NCI-H187 treated with DMSO at 0.1 percent for 48 hours (cell line): Measurements from ENCODE around the gene VSIG2.

Source experiments
- DNase-seq: peaks from one replicate; lab custom pipeline; 2025; lab: John Stamatoyannopoulos, UW

The VSIG2 gene

DNA sequence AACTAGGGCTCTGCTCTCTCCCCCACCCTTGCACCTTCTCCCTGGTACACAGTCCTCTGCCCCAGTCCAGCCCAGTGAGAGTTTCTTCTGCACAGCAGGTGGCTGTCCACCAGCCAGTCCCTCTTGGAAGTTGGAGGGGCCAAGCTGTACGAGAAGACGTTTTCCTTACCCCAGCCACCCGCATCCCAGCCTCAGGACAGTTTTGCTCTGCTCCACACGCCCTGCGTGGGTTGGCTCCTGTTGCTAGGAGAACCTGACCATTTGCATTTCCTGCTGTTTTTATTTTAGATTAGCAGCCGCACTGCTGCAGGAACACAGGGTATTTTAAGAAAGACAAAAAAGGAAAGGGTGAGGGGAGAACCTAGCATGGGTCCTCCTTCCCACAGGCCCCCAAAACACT is 29.9 kb downstream of the VSIG2 start:
- no peak for DNase-seq

DNA sequence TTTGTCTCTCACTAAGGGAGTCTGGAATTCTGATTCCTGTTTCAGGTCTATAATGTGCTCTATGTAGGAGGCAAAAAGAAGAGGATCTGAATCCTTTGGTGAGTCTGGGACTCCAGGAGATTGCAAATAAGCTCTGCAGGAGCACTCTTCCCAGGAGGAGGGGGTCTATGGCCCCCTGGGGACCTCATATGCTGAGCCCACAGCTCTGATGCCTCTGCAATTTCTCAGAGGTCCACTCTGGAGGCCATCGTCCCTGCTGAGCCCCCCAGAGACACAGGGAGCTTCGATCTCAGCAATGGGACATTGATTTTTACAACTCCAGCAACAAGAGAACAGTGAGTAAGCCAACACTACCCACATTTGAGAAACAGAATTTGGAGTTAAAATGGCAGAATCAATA is 32.5 kb downstream of the VSIG2 start:
- no peak for DNase-seq

DNA sequence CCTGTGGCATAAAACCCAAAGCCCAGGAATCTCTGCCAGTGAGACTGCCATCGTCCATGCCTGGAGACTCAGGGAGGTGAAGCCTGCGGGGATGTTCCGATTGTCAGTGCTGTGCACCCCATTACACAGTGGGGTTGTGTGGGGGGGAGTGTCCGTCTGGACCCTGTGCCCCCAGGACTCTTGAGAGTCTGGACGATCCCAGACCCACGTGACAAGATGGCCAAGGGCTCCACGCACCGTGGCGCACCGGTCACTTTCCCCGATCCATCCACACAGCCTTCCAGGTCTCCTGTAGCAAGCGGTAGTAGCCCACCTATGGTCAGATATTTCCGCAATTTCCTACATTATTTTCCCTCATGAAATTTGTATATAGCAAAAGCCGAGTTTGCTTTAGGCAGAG is 33.3 kb downstream of the VSIG2 start:
- no peak for DNase-seq

DNA sequence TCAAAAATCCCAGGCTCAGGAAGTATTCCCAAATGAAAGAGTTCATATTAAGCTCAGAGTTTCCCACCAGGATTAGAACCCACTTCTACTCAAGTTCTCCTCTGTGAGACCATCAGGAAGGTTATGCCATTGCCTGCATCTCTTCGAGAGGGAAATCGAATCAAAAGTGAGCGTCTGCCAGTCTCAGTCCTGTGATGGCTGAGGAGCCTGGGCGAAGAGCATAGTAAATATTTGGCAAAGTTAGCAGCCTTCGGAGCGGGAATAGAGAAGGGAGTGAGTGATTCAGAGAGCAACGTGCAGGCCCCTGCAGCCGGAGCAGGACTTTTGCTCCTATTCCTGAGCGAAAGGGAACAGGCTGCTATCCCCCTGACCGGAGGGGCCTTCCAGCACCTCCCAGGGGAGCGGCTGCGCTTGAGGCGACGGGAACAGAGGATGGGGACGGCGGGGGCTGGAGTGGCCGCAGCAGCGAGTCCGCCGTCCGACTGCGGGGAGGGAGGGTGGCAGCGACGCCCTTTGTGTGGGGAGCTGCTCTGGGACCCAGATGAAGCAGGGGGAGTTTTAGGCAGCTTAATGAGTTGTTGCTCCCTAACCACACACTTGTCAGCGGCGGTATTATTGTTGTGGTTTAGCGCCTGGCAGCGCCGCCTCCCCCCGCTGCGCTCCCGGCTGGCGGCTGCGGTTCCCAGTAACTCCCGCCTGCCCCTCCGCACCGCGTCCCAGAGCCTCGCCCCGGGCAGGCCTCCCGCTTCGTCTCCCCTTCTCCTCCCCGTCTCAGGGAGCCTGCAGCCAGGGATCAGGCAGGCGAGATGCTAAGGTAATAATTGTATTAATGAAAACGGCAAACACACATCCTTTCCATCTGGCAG is 34.0 kb downstream of the VSIG2 start:
- DNase-seq = no peak

DNA sequence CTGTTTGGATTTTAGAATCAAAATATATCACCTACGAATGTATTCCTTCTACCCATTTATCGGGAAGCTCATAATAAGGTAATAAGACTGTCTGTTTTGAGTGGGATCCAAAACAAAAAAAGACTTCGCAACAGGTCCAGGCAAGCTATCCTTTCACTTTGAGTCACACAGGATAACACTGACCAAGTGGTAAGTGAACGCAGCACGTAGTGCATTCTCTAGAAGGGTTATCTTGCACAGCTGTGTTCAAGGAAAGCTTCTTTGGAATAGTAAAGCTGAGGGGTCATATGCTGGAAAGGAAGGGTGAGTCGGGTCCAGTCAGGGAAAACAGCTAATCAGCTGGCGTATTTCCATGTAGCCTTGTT is 34.7 kb downstream of the VSIG2 start:
- no peak for DNase-seq

DNA sequence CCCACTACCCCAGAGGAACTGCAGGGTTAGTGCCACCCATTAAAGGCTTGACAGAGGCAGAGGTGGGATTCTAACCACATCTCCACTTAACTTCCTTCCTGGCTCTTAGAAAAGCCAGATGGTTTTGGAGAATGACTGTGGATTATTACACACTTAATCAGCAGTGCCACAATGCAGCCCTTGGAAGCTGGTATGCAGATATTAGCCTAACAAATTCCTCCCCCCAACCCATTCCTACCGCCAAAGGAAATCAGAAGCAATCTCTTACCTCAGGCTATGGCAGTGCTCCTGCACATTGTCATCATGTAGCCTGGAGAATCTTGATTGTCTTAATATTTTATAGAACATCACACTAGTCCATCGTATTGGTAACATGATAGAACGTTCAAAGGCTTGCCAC is 35.5 kb downstream of the VSIG2 start:
- no peak for DNase-seq

DNA sequence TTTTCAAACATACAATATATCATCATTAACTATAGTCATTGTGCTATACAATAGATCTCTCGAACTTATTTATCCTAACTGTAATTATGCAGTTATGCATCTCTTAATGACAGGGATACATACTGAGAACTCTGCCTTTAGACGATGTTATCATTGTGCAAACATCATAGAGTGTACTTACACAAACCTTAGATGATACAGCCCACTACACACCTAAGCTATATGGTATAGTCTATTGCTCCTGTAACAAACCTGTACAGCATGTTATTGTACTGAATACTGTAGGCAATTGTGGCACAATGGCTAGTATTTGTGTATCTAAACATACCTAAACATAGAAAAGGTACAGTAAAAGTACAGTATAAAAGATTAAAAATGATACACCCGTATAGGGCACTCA is 39.7 kb downstream of the VSIG2 start:
- DNase-seq = no peak

DNA sequence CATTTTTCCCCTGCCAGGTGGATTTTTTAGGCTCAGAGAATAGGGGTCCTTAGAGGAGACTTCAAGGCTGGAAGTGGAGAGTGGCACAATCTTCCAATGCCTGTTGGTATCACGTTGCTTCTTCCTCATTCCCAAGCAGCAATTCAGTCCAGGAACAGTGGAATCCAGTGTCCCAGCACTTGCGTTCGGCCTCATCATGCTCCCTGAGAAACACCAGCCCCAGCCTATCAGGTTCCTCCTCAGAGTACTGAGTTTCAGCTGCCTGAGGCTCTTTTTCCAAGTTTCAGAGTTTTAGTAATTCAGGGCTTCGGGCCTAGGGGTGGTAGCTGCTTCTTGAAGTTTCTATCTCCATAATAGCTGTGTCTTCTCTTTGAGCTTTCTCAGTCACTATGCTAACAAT is 44.2 kb downstream of the VSIG2 start:
- no peak for DNase-seq

DNA sequence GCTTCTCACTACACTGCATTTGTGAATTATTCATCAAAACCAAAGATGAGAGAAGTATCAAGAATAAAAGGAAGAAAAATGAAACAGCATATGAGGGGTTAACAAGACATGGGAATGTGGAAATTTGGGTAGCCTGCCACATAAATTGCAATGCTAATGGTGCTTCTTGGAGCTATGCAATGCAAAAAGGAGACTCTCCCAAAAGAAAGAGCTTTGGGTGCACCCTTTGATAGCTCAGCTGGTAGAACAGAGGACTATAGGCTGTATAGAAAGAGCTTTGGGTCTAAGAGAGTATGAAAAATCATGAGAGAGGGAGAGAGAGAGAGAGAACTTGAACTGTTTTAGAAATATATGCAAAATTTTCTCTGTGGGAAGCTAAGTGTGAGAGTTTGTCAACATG is 52.0 kb downstream of the VSIG2 start:
- no peak for DNase-seq

DNA sequence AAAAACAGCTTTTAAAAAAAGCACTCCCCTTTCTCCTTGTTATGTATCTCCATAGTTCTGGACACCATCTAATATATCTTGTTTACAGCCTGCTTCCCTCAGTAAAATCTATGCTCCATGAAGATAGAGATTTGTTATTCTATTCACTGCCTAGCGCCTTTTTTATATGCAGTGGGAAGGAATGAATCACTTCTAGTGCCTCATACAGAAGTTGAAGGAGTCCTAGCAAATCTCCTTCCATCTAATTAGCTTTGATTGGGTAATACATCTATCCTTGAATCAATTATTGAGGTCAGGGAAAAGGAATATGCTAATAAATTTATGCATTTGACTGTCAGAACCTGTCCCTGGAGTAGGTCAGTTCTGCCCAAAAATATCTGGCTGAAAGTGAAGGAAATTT is 52.5 kb downstream of the VSIG2 start:
- no peak for DNase-seq
